SK-MEL-5 (cell line): ENCODE results near the gene CDH2. TPM values are rescaled to one million over a fixed set of nuclear protein-coding genes. Genes with fewer than 3 reads are reported as not detected.

Experiments
- DNase-seq: peaks from one replicate; pipeline ENCODE4 v3.0.0-alpha.2; 2016; ENCODE audit warnings: low read depth, low spot score
- in situ Hi-C: cut with HindIII; loops from 2 replicates; pipeline ENCODE4 v1.10.0; 2016; ENCODE audit warnings: low sequenced_read_pairs, high pct_unique_total_duplicates, low pct_unique_long_range_greater_than_20kb
- polyA plus RNA-seq, 2 experiments: library from polyadenylated mRNA; depleted of rRNA; stranded (reverse); fragments of >200 nt; gene quantifications; 2 replicates each; pipeline ENCODE4 v1.2.3, GENCODE V29; 2015
- total RNA-seq: library from RNA; depleted of rRNA; stranded (reverse); fragments of >200 nt; shearing (Covaris generic); gene quantifications from 2 replicates; pipeline ENCODE4 v1.2.3, GENCODE V29; 2014; rRNA removed

CDH2 gene
- 0.16 and 0.24 TPM in 2 replicates for total RNA-seq
- 0.35 and 0.80 TPM in 2 replicates for polyA plus RNA-seq (2015; cell fraction: cytosol; rRNA removed)
- polyA plus RNA-seq (2015; cell fraction: nucleus; rRNA removed), result 0.04 and 0.14 TPM in 2 replicates

DNA sequence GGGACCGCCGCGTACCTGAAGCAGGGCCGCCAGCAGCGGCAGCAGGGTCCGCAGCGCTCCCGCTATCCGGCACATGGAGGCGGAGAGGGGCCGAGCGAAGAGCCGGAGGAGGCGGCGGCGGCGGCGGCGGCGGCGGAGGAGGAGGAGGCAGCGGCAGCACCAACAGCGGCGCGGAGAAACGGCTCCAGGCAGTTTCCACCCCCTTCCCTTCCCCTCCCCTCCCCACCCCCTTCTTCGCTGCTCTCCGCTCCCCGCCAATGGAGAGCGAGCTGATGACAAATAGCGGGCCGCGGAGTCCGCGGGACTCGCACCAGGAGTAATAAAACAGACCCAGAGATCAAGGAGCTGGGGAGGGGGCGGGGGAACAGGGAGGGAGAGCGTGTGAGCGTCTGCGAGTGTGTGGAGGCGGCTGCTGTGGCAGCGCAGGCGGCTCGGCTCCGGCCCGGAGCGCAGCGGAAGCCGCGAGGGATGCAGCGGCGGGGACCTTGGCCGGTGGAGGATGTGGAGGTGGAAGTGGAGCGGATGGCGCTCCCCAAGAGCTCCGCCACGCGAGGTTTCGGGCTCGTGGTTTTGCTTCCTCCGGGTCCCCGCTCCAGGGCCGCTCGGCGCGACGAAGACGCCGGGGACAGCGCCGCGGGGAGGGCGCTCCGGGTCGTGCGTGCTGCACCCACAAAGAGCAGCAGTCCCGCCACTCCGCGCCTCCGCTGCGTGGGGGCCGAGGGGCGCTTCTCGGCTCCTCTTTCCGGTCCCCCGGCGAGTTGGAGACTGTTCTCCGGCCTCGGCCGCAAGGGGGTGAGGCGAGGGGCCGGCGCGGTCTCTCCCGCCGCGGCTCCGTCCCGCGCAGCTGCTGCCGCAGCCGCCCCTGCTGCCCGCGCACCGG is at the start of gene CDH2:
CDH2 (minus strand) TSS at position 183 of the 880 bp plus-strand sequence; CDS start at position 75, 108 bp downstream.
- DNase-seq, result peak; percentile 2
- in situ Hi-C loops, result no loop called here

DNA sequence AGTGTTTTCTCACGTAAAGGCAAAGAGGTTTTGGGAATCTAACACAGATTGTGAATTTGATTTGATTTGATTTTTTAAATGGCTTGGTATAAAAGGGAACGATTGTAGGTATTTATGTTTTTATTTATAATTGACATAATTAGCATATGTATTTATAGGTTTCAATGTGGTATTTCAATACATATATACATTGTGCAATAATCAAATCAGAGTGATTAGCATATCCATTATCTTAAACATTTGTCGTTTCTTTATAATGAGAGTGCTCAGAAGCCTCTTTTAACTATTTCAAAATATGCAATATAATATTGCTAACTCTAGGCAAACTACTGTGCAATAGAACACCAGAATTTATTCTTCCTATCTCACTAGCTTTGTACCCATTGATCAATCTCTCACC is 35.1 kb upstream of the CDH2 start:
- in situ Hi-C loops, result no loop called here
- no peak for DNase-seq

GRCh38 chr18:28208712-28209265 is 31.9 kb upstream of the CDH2 start:
- in situ Hi-C loops, result no loop called here
- no peak for DNase-seq

DNA sequence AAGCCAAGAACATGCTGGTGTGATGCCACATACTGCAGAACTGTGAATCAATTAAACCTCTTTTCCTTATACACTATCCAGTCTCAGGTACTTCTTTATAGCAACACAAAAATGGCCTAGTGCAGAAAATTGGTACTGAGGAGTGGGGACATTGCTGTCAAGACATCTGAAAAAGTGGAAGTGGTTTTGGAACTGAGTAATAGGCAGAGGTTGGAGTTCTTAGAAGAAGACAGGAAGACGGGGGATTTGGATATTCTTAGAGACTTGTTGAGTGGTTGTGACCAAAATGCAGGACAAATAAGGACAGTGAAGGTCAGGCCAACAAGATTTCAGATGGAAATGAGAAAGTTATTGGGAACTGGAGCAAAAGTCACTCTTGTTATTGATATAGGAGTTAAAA is 31.3 kb upstream of the CDH2 start:
- DNase-seq, result no peak
- in situ Hi-C loops, result no loop called here

- in situ Hi-C loops, result no loop called here
- no peak for DNase-seq
These were observed 27.2 kb upstream of the CDH2 start for GRCh38 chr18:28204154-28204553.

DNA sequence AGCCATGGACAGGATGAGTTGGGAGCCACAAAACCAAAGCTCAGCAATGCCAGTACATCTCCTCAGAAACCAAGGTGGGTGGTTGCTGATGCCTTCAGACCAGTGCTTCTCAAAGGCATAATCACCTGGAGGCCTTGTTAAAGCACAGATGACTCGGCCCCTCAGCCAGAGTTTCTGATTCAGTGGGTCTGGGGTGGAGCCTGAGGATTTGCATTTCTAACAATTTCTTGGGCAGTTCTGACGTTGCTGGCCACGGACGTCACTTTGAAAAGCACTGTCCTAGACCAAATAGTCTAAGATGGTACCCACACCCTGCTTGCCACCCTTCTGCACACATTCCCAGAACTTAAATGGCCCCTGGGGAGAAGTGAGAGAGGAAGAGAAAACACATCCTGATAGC is 24.1 kb upstream of the CDH2 start:
- in situ Hi-C loops, result no loop called here
- no peak for DNase-seq

GRCh38 chr18:28198620-28199019 is 21.7 kb upstream of the CDH2 start:
- in situ Hi-C loops, result no loop called here
- DNase-seq, result no peak

- in situ Hi-C loops, result no loop called here
- DNase-seq, result no peak
These were observed 16.3 kb upstream of the CDH2 start for GRCh38 chr18:28193177-28193778.

DNA sequence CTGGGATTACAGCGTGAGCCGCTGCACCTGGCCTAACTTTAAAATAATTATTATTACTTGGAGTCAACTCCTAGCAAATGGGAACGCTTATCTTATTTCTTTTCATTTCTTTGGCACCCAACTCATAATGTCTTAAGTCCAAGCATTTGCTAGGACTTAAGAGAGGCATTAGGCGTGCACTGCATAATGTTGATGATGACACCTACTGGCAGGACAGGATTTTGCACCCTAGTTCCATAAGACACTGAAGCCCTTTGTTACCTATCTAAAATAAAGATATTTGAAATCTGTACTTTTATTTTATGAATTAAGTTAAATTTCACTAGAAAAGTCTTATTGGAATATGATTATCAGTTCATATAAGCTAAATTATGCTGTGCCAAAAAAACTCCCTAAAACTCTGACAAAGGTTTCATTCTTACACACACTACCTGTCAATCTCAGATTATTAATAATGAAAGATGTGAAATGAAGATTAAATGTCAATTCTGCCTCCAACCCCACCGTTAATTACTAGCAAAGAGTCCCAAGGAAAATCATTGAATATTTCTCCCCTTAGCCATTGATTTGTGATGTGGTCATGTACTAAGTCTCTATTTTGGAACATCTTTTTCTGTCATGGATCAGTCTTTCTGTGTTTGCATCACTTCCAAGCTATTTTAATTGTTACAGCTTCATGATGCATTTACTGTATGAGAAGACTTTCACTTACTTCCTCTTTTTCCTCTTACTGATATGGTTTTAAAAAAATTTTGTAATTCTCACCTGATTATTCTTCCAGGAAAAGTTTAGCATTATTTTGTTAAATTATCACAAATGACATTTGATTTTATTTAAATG is 12.7 kb upstream of the CDH2 start:
- DNase-seq, result peak; percentile 66

DNA sequence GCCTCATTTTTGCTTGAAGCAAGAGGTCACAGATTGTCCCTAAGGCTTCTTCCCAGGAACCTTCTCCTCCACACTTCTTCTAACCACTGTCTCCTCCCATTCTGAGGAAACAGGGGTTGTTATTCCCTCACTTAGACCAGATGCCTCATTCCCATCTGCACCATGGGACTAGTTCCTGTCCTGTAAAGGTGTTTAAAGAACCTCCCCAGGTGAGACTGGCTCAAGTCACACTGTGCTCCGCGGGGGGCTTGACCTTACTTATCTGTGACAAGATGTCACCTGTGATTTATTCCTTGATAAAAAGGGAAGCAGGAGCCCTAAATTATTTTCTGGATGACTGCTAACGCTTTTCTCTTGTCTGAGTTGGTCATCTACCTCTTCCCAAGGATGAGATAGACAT is 8.2 kb upstream of the CDH2 start:
- in situ Hi-C loops, result no loop called here
- no peak for DNase-seq

More for the DNA sequence above, 12.7 kb upstream of the CDH2 start:
- in situ Hi-C loops, result no loop called here

- no peak for DNase-seq
These were observed 6.6 kb upstream of the CDH2 start for GRCh38 chr18:28183418-28184078.

DNA sequence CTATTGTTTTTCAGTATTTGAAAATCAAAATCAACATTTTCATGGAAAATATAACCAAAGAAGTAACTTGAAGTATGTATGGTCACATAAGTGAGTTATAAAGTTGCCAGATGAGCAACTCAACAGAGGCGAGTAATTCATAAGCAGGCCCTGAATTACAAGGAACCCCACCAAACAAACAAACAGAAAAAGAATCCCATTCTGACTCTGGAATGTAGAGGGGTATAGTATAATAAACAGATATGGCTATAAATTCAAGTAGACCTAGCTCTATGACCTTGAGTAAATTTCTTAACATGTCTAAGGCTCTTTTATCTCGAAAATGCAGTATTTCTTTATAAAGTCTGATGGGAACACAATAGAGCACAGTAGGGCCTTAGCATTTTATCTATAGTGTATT is 4.7 kb upstream of the CDH2 start:
- in situ Hi-C loops, result no loop called here
- DNase-seq, result no peak

More at GRCh38 chr18:28183418-28184078, 6.6 kb upstream of the CDH2 start:
- in situ Hi-C loops, result no loop called here

DNA sequence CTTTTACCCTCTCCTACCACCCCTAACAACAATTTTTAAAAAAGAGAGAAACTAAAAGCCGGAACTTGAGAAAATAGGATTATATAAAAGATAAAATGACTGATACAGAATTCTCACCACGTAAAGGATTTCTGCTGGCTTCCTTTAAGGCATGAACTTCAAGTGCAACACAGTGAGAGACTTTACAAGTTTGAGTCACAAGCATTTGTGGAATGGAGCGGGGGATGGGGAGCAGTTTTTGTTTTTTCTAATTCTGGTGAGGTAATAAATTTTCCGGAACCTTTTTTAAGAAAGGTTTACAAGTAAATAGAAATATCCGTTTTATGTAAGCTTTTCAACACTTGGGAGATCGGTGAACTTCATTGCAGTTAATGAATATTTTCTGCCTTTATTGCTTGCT is 1.8 kb upstream of the CDH2 start:
- in situ Hi-C loops, result no loop called here

GRCh38 chr18:28177828-28178635 is 1.1 kb upstream of the CDH2 start:
- in situ Hi-C loops, result no loop called here
- no peak for DNase-seq

More for the DNA sequence above, 1.8 kb upstream of the CDH2 start:
- no peak for DNase-seq

DNA sequence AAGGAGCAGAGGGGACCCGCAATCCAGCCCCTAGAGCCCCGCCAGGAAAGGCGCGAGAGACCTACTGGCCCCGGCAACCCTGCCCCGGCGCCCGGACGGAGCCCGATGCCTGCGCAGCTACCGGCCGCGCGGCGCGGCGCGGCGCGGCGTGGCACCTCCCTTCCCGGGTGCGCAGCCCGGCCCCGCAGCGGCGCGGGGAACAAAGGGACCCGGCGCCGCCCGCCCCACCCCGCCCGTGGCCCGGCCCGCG is 307 bp downstream of the CDH2 start:
- no peak for DNase-seq
- in situ Hi-C loops, result no loop called here

GRCh38 chr18:28175930-28176697 is 816 bp downstream of the CDH2 start:
- in situ Hi-C loops, result no loop called here
- no peak for DNase-seq
